Thyroid gland (tissue), 4 donors: Measurements from ENCODE around the gene CREBL2. TPM values are rescaled to one million over a fixed set of nuclear protein-coding genes. Genes with fewer than 3 reads are reported as not detected.
A peak's percentile ranks its signal among the peaks of the same experiment; 100 is the strongest.
"Not testable (repeated sequence)": the region's sequence is repeated elsewhere in the genome, so short reads cannot be mapped to it uniquely, and the experiment has no call there.

Source experiments
- DNase-seq, 2 donors: peaks; one replicate each; pipeline ENCODE4 v3.0.0-alpha.2; 2019
- H3K27ac ChIP-seq, 3 donors: fragments of 200-600 bp; sonication (generic); 1 replicate in 2 of 3; 2 replicates in 1 of 3; pipeline ENCODE4 v1.5.1; 2016 to 2019; ENCODE audit warnings: mild to moderate bottlenecking in 1 of 3, moderate library complexity in 1 of 3
- H3K27me3 ChIP-seq: fragments of 200-600 bp; sonication (generic); one replicate; pipeline ENCODE4 v1.5.1; 2019
- H3K36me3 ChIP-seq, 2 donors: fragments of 200-600 bp; sonication (generic); one replicate each; pipeline ENCODE4 v1.5.1; 2016 to 2019
- H3K4me1 ChIP-seq, 2 donors: fragments of 200-600 bp; sonication (generic); one replicate each; pipeline ENCODE4 v1.5.1; 2017 to 2019
- H3K4me3 ChIP-seq, 3 donors: fragments of 200-600 bp; sonication (generic); replicated peaks in 1 of 3; 1 replicate in 2 of 3; 2 replicates in 1 of 3; pipeline ENCODE4 v1.5.1; 2016; ENCODE audit warnings: mild to moderate bottlenecking in 1 of 3
- H3K9me3 ChIP-seq: fragments of 200-600 bp; sonication (generic); one replicate; pipeline ENCODE4 v1.5.1; 2017
- POLR2A ChIP-seq, 2 donors: fragments of 450-650 bp; IDR thresholded peaks; one replicate each; pipeline ENCODE4 v1.6.1; 2017; ENCODE audit warnings: antibody characterized with exemption in 2 of 2, mild to moderate bottlenecking in 2 of 2, moderate library complexity in 1 of 2
- WGBS, 2 donors: methylation state at CpG; one replicate each; pipeline ENCODE4 v1.1.5; 2017; 5-methylcytosine and 5-hydroxymethylcytosine counted together
- intact Hi-C: fragments of 100-400 bp; cut with DNase I; formaldehyde crosslinking; loops from one replicate; pipeline ENCODE4 v1.15.1; 2023
- total RNA-seq, 4 donors: library from RNA; depleted of rRNA; stranded (reverse); fragments of >200 nt; gene quantifications; one replicate each; pipeline ENCODE4 v1.2.3, GENCODE V29; 2016
- TF ChIP-seq, protein P1 (sequence below), 6 experiments: fragments of 200-600 bp in 3 of 6; fragments of 450-650 bp in 3 of 6; sonication (generic) in 3 of 6; IDR thresholded peaks; one replicate each; pipeline ENCODE4 v1.5.1; 2016 to 2019; ENCODE audit warnings: antibody characterized with exemption in 6 of 6, mild to moderate bottlenecking in 2 of 6, inconsistent platforms in 1 of 6, moderate library complexity in 1 of 6

Gene CREBL2
- total RNA-seq, 4 donors from 2014 or later: 67.8 to 84.3 (median 74.0) TPM

DNA sequence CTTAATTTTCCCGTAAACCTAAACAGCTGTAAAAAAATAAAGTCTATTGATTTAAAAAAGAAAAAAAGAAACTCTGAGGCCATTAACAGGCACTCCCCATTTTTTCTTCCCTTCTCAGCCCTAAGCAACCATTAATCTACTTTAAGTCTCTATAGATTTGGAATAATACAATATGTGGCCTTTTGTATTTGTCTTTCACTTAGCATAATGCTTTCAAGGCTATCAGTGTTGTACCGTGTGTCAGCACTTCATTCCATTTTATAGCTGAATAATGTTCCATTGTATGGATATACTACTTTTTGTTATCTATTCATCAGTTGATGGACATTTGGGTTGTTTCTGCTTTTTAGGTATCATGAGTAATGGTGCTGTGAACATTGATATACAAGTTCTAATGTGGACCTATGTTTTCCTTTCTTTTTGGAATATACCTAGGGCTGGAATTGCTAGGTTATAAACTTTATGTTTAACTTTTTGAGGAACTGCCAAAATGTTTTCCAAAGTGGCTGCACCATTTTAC, 15.7 kb downstream of the CREBL2 start:
- no peak for TF ChIP-seq POLR2A (IDR thresholded peaks at IDR 0.05)
- TF ChIP-seq, protein P1, sequence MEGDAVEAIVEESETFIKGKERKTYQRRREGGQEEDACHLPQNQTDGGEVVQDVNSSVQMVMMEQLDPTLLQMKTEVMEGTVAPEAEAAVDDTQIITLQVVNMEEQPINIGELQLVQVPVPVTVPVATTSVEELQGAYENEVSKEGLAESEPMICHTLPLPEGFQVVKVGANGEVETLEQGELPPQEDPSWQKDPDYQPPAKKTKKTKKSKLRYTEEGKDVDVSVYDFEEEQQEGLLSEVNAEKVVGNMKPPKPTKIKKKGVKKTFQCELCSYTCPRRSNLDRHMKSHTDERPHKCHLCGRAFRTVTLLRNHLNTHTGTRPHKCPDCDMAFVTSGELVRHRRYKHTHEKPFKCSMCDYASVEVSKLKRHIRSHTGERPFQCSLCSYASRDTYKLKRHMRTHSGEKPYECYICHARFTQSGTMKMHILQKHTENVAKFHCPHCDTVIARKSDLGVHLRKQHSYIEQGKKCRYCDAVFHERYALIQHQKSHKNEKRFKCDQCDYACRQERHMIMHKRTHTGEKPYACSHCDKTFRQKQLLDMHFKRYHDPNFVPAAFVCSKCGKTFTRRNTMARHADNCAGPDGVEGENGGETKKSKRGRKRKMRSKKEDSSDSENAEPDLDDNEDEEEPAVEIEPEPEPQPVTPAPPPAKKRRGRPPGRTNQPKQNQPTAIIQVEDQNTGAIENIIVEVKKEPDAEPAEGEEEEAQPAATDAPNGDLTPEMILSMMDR (IDR thresholded peaks at IDR 0.05): no peak
- intact Hi-C loops: no loop called here
- Histone ChIP-seq H3K9me3 (no peaks in the 10 kb centered on the region), H3K4me3 (no peak overlapping the region), H3K27me3 (no peaks in the 10 kb centered on the region), H3K4me1 (peaks cover 12 to 23% of the 10 kb centered on the region in 2 donors), H3K27ac (no peak overlapping the region), H3K36me3 (no peaks in the 10 kb centered on the region)
- no peak for DNase-seq
- WGBS, 2 donors: 98 to 99% methylated on average over 2 of the region's 2 CpGs

DNA sequence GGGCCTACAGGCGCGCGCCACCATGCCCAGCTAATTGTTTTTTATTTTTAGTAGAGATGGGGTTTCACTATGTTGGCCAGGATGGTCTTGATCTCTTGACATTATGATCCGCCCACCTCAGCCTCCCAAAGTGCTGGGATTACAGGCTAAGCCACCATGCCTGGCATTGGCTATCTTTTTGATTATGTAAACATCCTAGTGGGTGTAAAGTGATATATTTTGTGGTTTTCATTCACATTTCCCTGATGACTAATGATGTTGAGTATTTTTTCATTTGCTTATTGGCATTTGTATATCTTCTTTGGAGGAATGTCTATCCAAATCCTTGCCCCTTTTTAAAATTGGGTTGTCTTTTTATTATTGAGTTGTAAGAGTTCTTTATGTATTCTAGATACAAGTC, 16.3 kb downstream of the CREBL2 start:
- H3K9me3 ChIP-seq: no peaks in the 10 kb centered on the region
- TF ChIP-seq, protein P1 (IDR thresholded peaks at IDR 0.05): no peak
- TF ChIP-seq POLR2A (IDR thresholded peaks at IDR 0.05): no peak
- H3K27me3 ChIP-seq: no peaks in the 10 kb centered on the region
- no peak overlapping the region for H3K4me3 ChIP-seq
- intact Hi-C loops: no loop called here
- H3K27ac ChIP-seq: no peak overlapping the region
- H3K4me1 ChIP-seq: peaks cover 10 to 18% of the 10 kb centered on the region in 2 donors
- no peaks in the 10 kb centered on the region for H3K36me3 ChIP-seq
- 98% methylated on average over 4 of the region's 4 CpGs for WGBS, 2 donors
- DNase-seq: no peak

GRCh38 chr12:12630850-12631249, 19.2 kb downstream of the CREBL2 start:
- TF ChIP-seq, protein P1 (IDR thresholded peaks at IDR 0.05): no peak
- TF ChIP-seq POLR2A (IDR thresholded peaks at IDR 0.05): no peak
- peak overlapping the region in 1 of 3 donors; percentile 40 for H3K27ac ChIP-seq
- peaks cover 0 to 3% of the 10 kb centered on the region in 2 donors for H3K36me3 ChIP-seq
- no peak overlapping the region for H3K4me3 ChIP-seq
- WGBS, 2 donors: 93 to 94% methylated on average over 1 of the region's 1 CpG
- DNase-seq: no peak
- H3K4me1 ChIP-seq: peaks cover 10 to 18% of the 10 kb centered on the region in 2 donors
- intact Hi-C loops: no loop called here
- H3K27me3 ChIP-seq: no peaks in the 10 kb centered on the region
- H3K9me3 ChIP-seq: no peaks in the 10 kb centered on the region

DNA sequence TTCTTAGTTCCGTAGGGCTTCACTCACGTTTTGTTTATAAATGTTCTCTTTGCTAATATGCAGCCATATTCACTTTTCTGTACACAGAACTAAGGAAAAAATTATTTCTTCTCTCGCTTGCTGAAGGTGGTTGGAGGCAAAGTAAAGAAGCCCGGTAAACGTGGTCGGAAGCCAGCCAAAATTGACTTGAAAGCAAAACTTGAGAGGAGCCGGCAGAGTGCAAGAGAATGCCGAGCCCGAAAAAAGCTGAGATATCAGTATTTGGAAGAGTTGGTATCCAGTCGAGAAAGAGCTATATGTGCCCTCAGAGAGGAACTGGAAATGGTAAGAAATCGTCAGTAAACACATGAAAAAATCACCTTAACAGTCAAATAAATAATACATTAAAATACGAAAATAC, 24.0 kb downstream of the CREBL2 start:
- Histone ChIP-seq H3K27ac (no peak overlapping the region), H3K36me3 (peaks cover 20 to 25% of the 10 kb centered on the region in 2 donors), H3K4me1 (peaks cover 6 to 10% of the 10 kb centered on the region in 2 donors), H3K9me3 (no peaks in the 10 kb centered on the region), H3K4me3 (no peak overlapping the region), H3K27me3 (no peaks in the 10 kb centered on the region)
- DNase-seq: no peak
- TF ChIP-seq, protein P1 (IDR thresholded peaks at IDR 0.05): no peak
- no peak for TF ChIP-seq POLR2A (IDR thresholded peaks at IDR 0.05)
- intact Hi-C loops: no loop called here
- 95 to 96% methylated on average over 12 of the region's 12 CpGs for WGBS, 2 donors

DNA sequence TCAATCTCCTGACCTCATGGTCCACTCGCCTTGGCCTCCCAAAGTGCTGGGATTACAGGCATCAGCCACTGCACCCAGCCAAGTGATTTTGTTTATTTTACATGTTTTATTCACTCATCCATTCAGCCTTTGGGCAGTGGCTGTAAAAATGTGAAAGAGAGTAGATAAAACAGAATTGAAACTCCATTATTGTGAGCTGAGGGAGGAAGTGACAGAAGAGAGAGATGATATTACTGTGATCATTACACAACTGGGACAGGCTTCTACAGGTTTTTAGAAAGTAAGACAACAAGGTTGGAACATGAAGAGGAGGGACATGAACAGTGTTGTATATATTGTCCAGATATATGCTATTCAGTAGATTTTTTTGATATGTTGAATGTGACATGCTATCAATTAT, 25.0 kb downstream of the CREBL2 start:
- TF ChIP-seq, protein P1 (IDR thresholded peaks at IDR 0.05): no peak
- no peak for TF ChIP-seq POLR2A (IDR thresholded peaks at IDR 0.05)
- DNase-seq: peak in 1 of 2 donors; percentile 10
- no peak overlapping the region for H3K27ac ChIP-seq
- intact Hi-C loops: no loop called here
- 87 to 95% methylated on average over 1 of the region's 1 CpG for WGBS, 2 donors
- peaks cover 20 to 25% of the 10 kb centered on the region in 2 donors for H3K36me3 ChIP-seq
- no peaks in the 10 kb centered on the region for H3K4me1 ChIP-seq
- H3K9me3 ChIP-seq: no peaks in the 10 kb centered on the region
- H3K4me3 ChIP-seq: no peak overlapping the region
- no peaks in the 10 kb centered on the region for H3K27me3 ChIP-seq

GRCh38 chr12:12639995-12640394, 28.3 kb downstream of the CREBL2 start:
- WGBS, 2 donors: 96% methylated on average over 4 of the region's 4 CpGs
- H3K27me3 ChIP-seq, intact Hi-C loops, H3K4me3 ChIP-seq, H3K9me3 ChIP-seq, H3K4me1 ChIP-seq, DNase-seq, H3K27ac ChIP-seq: not testable (repeated sequence)
- peaks cover 31 to 33% of the 10 kb centered on the region in 2 donors for H3K36me3 ChIP-seq
